ENCODE measurements around the gene HOXD3.

The HOXD3 gene

GRCh38 chr2:176162911-176163671 lies 6.0 kb downstream of the HOXD3 start:
- no peak for DNase-seq (ENCODE audit: low read depth)

- no peak for DNase-seq (ENCODE audit: low read depth)
Observed at GRCh38 chr2:176163672-176164056, 6.6 kb downstream of the HOXD3 start.

- DNase-seq (ENCODE audit: low read depth) = no peak
Observed at GRCh38 chr2:176164201-176164600, 7.1 kb downstream of the HOXD3 start.

GRCh38 chr2:176164611-176165369 lies 7.7 kb downstream of the HOXD3 start:
- no peak for DNase-seq (ENCODE audit: low read depth)

- no peak for DNase-seq (ENCODE audit: low read depth)
Observed at GRCh38 chr2:176165370-176166050, 8.4 kb downstream of the HOXD3 start.

- DNase-seq (ENCODE audit: low read depth) = no peak
Observed at GRCh38 chr2:176166272-176166671, 9.2 kb downstream of the HOXD3 start.

- no peak for DNase-seq (ENCODE audit: low read depth)
Observed at GRCh38 chr2:176167398-176167797, 10.3 kb downstream of the HOXD3 start.

- DNase-seq (ENCODE audit: low read depth) = no peak
Observed at GRCh38 chr2:176169181-176169580, 12.1 kb downstream of the HOXD3 start.

GRCh38 chr2:176169711-176170110 lies 12.6 kb downstream of the HOXD3 start:
- no peak for DNase-seq (ENCODE audit: low read depth)

GRCh38 chr2:176170602-176171305 lies 13.6 kb downstream of the HOXD3 start:
- DNase-seq (ENCODE audit: low read depth) = no peak

- DNase-seq (ENCODE audit: low read depth) = no peak
Observed at GRCh38 chr2:176171351-176172006, 14.4 kb downstream of the HOXD3 start.

GRCh38 chr2:176172007-176172894 lies 15.1 kb downstream of the HOXD3 start:
- no peak for DNase-seq (ENCODE audit: low read depth)

GRCh38 chr2:176172895-176173566 lies 15.9 kb downstream of the HOXD3 start:
- no peak for DNase-seq (ENCODE audit: low read depth)

- no peak for DNase-seq (ENCODE audit: low read depth)
Observed at GRCh38 chr2:176173567-176174381, 16.7 kb downstream of the HOXD3 start.

- no peak for DNase-seq (ENCODE audit: low read depth)
Observed at GRCh38 chr2:176174382-176174823, 17.3 kb downstream of the HOXD3 start.

GRCh38 chr2:176174824-176175708 lies 18.0 kb downstream of the HOXD3 start:
- DNase-seq (ENCODE audit: low read depth) = no peak

- DNase-seq (ENCODE audit: low read depth) = no peak
Observed at GRCh38 chr2:176175709-176176607, 18.9 kb downstream of the HOXD3 start.
